Stimulated activated CD8-positive, alpha-beta memory T cell treated with anti-CD3 and anti-CD28 coated beads, Interleukin-12 subunit alpha, Interleukin-12 subunit beta, amount 100 ng/mL, for 24 hours (primary cell): ENCODE results near the gene ZNF280B.
"Not testable (repeated sequence)": the region's sequence is repeated elsewhere in the genome, so short reads cannot be mapped to it uniquely, and the experiment has no call there.

Experiments
- DNase-seq: peaks from one replicate; pipeline ENCODE4 v3.0.0-alpha.2; 2020; ENCODE audit errors: extremely low read depth

Gene ZNF280B

GRCh38 chr22:22535662-22536061, 27.1 kb upstream of the ZNF280B start:
- DNase-seq = no peak

DNA sequence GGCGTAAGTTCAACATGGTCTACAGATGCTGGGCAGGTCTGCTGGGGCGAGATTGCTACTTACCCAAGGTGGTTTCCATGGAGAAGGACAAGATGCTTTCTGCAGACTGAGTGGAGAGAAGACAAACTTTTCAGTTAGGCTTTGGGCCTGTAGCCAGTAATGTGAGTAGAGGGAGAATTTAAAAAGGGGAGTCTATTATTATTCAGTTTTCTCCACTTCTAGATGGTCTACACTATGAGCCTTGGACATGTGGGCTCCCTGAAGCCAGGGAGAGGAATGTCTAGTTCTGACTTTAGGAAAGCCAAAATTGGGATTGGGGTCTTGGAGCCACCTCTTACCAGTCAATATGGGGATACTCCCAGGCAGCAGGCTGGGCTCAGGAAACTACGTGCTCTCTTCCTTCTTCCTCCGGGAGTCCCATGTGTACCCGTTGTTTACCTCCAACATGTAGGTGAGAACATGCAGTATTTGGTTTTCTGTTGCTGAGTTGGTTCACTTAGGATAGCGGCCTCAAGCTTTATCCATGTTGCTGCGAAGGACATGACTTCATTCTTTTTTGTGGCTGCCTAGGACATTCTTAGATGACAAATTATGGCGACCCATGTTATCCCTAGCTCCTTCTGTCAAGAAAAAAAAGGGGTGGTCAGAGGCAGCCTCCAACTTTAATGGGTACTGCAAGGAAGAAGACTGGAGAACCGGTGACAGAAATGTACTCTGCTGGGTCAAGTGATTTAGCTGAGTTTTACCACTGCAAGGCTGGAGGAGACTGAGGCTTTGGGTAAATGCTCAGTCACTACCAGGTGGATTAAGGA, 26.3 kb upstream of the ZNF280B start:
- no peak for DNase-seq

DNA sequence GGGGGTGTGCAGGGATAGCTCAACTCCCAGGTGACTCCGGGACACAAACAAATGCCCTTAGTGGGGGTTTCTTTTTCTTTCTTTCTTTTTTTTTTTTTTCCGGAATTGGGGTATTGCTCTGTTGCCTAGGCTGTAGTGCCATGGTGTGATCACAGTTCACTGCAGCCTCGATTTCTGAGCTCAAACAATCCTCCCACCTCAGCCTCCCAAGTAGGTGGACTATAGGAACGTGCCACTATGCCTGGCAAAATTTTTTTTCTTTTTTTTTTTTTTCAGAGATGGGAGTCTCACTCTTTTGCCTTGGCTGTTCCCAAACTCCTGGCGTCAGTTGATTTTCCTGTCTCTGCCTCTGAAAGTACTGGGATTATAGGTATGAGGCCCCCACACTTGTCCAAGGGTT, 25.3 kb upstream of the ZNF280B start:
- DNase-seq = no peak

DNA sequence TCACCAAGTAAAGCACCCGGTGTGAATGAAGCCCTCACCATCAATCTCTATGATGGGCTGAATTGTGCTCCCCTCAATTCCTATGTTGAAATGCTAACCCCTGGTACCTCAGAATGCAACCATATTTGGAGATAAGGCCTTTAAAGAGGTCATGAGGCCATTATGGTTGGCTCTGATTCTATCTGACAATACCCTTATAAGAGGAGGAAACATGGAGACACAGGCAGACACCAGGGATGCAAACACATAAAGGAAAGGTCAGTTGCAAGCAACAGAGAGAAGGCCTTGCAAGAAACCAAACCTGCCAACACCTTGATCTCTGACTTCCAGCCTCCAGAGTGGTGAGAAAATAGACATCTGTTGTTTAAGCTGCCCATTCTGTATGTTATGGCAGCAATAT, 24.9 kb upstream of the ZNF280B start:
- DNase-seq = no peak

DNA sequence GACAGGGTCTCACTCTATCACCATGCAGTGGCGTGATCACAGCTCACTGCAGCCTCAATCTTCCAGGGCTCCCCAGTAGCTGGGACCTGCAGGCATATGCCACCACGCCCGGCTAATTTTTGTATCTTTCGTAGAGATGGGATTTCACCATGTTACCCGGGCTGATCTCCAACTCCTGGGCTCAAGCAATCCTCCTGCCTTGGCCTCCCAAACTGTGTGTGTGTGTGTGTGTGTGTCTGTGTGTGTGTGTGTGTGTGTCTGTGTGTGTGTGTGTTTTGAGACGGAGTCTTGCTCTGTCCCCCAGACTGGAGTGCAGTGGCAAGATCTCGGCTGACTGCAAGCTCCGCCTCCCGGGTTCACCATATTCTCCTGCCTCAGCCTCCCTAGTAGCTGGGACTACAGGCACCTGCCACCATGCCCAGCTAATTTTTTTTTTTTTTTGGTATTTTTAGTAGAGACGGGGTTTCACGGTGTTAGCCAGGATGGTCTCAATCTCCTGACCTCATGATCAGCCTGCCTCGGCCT, 24.1 kb upstream of the ZNF280B start:
- not testable (repeated sequence) for DNase-seq

GRCh38 chr22:22531770-22532546, 23.4 kb upstream of the ZNF280B start:
- no peak for DNase-seq

DNA sequence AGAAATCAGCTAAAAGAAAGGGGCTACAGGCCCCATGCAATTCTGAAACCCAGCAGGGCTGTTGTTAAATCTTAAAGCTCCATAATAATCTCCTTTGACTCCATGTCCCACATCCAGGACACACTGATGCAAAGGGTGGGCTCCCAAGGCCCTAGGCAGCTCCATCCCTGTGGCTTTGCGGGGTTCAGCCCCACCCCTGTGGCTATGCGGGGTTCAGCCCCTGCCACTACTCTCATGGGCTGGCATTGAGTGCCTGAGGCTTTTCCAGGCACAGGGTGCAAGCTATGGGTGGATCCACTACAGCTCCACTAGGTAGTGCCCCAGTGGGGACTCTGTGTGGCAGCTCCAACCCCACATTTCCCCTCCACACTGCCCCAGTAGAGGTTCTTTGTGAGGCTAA, 20.2 kb upstream of the ZNF280B start:
- no peak for DNase-seq

DNA sequence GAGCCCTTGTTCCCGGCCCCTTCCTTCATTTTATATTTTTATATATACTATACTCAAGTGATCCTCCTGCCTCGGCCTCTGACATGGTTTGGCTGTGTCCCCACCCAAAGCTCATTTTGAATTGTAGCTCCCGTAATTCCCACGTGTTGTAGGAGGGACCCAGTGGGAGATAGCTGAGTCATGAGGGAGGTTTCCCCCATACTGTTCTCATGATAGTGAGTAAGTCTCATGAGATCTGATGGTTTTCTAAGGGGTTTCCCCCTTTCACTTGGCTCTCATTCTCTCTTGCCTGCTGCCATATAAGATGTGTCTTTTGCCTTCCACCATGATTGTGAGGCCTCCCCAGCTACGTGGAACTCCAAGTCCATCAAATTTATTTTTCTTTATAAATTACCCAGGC, 18.8 kb upstream of the ZNF280B start:
- DNase-seq = no peak

DNA sequence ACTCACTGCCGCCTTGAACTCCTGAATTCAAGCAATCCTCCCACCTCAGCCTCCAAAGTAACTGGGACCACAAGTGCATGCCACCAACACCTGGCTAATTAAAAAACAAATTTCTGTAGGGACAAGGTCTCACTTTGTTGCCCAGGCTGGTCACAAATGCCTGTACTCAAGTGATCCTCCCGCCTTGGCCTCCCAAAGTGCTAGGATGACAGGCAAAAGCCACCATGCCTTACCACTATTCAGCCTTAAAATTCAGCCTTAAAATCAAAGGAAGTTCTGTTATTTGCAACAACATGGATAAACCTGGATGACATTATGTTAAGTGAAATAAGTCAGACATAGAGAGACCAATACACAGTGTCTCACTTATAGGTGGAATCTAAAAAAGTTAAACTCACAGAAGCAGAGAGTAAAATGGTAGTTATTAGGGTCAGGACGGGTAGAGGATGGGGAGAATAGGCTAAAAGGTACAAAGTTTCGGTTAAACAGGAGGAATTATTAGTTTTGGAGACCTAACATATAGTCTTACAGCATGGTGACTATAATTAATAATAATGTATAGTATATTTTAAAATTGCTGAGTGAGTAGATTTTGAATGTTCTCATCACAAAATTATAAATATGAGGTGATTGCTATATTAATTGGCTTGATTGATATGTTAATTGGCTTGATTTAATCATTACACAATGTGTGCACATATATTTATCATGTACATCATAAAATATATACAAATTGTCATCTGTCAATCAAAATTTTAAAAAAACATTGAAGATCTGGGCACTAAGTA, 17.8 kb upstream of the ZNF280B start:
- no peak for DNase-seq

DNA sequence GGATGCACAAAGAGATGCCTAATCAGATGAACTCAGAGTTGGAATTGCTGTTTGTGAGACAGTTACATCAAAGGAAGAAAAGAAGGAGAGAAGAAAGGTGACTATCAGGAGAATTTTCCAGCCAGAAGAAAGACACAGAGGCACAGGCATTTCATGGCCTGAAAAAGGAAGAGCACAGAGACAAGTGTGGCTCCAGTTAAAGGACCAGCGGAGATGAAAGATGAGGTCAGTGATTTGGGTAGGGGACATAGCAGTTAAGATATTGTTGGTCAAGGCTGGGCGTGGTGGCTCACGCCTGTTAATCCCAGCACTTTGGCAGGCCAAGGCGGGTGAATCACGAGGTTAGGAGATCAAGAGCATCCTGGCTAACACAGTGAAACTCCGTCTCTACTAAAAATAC, 15.0 kb upstream of the ZNF280B start:
- DNase-seq = no peak

- no peak for DNase-seq
Measured at GRCh38 chr22:22521631-22522030, 13.1 kb upstream of the ZNF280B start.

DNA sequence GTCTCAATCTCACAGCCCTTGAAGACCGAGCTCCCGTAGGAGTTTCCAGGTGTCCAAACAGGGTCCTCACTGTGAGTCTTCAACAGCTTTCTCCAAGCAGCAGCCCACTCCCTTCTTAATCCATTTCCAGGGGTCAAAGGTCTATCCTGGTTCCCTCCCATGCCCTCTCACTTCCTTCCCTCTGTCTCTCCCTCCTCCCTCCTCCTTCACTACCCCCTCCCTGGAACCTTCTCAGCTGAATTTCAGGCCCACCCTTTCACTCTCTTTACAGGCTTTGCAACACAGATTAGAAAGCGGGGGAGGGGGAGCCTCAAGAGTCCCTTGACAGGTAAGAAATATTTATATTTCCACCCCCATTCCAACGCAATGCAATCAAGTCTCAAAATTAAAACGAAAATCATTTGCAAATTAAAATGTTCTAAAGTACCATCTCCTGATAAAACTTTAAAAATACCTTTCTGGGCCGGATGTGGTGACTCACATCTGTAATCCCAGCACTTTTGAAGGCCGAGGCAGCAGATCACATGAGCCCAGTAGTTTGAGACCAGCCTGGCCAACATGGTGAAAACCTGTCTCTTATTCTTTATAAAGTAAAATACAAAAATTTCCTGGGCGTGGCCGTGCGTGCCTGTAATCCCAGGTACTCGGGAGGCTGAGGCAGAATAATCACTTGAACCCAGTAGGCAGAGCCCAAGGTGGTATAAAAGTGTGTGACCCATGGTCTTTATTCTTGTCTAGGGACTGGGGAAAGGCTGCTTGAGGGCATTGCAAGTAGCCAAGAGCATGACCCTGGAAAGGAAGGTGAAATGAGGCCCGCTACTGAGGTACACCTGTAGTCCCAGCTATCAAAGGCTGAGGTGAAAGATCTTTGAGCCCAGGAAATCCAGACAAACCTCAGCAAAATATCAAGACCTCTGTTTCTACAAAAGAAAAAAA, 12.4 kb upstream of the ZNF280B start:
- no peak for DNase-seq

DNA sequence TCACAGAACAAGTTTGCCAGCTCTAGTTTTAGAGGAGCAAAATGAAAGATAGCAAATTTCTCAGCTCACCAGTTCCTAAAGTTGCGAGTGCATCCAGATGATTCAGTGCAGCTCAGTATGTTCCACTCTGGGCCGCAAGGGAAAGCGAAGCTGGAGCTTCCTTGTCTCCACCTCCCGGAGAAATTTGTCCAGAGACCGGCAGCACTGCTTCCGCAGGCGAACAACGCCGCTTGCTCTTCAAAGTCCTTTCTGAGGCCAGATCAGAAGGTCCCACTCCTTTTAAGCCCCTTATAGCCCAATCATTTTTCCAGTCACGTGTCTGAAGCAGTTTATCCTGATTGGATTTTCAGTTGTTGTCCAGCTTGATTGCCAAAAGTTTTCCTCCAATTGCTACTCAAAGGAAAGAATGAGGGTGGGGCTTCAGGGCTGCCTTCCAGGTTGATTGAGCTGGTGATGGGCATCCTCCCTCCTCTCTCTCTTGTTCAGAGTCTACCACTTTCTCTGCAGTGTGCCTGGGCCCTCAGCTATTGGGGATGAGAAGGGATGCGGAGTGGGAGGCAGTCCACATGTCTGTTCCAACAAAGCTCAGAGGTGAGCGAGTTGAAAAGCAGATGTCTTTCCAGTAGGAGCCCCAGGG, 11.6 kb upstream of the ZNF280B start, which contains the start of gene ZNF280A:
TSS of gene ZNF280A (minus strand) at position 251 of the 637 bp plus-strand sequence. CDS start 4,640 bp downstream, outside the sequence.
- DNase-seq = no peak

- DNase-seq = no peak
Measured at GRCh38 chr22:22519591-22519990, 11.0 kb upstream of the ZNF280B start.

- no peak for DNase-seq
Measured at GRCh38 chr22:22516992-22517391, 8.4 kb upstream of the ZNF280B start.

GRCh38 chr22:22515890-22516289, 7.3 kb upstream of the ZNF280B start:
- no peak for DNase-seq

DNA sequence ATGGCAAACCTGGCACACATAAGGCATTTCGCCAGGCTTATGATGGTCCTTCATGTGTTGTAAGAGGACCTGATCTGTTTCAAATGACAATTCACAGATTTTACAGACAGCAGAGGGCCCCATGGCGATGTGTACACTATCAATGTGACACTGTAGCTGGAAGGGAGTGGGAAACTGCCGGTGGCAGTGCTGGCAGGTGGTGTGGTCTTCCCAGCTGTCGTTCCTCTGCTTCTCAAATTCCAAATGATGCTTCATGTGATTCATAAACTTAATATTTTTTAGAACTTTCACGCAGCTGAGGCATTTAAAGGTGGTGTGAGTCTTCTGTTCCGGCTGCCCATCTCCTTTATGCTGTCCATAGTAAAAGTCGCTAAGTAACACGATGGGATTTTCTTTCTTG, 5.9 kb upstream of the ZNF280B start:
- not testable (repeated sequence) for DNase-seq

- no peak for DNase-seq
Measured at GRCh38 chr22:22513619-22514018, 5.1 kb upstream of the ZNF280B start.

GRCh38 chr22:22512951-22513350, 4.4 kb upstream of the ZNF280B start:
- DNase-seq = no peak

DNA sequence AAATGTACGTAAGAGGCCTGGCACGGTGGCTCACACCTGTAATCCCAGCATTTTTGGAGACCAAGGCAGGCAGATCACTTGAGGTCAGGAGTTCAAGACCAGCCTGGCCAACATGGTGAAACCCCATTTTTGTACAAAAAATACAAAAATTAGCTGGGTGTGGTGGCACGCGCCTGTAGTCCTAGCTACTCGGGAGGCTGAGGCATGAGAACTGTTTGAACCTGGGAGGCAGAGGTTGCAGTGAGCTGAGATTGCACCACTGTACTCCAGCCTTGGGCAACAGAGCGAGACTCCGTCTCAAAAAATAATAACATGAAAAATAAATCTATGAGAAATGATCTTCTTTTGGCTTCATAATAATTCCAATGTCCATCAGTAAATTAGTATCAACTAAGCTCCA, 2.3 kb upstream of the ZNF280B start:
- DNase-seq = not testable (repeated sequence)
